Nucleus accumbens (tissue), 56 donors: ENCODE measurements around the gene GSKIP.
"Not testable (repeated sequence)": the region's sequence is repeated elsewhere in the genome, so short reads cannot be mapped to it uniquely, and the experiment has no call there.

Source experiments
- DNase-seq, 56 donors: peaks; one replicate each; lab custom pipeline; 2025; lab: John Stamatoyannopoulos, UW

GSKIP gene, protein sequence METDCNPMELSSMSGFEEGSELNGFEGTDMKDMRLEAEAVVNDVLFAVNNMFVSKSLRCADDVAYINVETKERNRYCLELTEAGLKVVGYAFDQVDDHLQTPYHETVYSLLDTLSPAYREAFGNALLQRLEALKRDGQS

DNA sequence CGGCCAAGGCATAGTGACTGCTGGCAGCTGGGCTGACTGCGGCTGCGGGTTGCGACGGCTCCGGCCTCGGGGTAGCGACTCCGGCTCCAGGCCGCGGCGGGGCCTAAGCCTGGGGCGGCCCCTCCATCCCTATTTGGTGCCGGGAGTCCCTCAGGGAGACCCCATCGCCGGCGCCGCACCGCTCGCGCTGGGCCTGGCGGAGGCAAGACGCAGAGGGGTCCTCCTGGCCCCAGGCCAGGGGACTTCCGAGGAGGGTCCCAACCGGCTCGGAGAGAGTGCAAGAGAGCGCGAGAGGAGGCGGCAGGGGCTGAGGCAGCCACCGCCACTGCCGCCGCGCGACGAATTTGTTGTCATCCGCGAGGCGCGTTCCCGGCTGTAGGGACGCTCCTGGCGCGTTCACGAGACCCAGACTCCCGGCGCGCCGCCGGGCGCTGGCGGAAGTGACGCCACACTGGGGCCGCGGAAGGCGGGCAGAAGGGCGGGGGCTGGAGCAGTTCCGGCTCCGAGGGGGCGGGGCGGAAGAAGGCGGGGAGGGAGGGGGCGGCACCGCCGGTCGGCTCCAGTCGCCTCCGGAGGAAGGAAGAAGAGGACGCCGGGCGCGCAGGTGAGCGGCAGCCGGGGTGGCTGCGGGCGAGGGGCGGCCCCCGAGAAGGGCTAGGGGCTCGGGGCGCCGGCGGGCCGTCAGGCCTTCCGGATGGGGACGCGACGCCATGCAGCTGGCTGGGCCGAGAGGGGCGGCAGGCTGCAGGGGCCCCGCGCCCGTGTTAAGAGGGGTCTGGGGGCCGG, at the start of gene GSKIP, which contains the start of gene ATG2B:
GSKIP (plus strand) TSS at position 562 of the 786 bp plus-strand sequence. CDS start 18,722 bp downstream, outside the sequence.
ATG2B (minus strand) TSS at position 377 of the 786 bp plus-strand sequence; CDS start at position 12, 365 bp downstream.
- DNase-seq, result peak; percentile 61 to 98 (median 92)

DNA sequence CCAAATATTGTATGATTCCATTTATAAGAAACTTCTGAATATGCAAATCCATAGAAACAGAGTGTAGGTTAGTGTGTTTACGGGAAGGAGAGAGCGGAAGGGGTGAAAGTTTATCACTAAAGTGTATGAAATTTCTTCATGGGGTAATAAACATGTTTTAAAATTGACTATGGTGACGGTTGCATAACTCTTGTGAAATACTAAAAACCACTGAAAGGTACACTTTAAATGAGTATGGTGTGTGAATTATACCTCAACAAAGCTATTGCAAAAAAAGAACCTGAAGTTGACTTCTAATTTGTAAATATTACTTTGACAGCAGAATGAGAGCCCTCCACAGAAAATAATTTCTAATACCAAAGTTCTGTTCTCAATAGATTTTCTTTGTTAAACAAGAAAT, 47.2 kb upstream of the GSKIP start:
- no peak for DNase-seq

DNA sequence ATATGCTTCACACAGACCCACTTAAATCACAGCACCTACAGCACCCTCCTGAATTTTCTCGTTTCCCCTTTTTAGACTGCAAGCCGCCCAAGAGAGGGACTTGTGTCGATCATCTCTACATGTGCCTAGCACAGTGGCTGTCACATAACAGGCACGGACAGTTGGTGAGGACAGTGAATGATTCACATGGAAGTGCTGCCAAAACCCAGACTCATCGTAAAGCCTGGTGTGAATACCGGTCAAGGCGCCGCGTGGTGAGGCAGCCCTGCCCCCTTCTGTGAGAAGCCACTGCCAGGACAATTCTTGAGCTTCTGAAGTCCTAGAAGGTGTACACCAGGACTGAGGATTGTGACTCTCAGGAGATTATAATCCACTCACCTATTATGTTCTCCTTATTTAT, 44.5 kb upstream of the GSKIP start:
- peak in 1 of 56 donors; percentile 28 for DNase-seq

DNA sequence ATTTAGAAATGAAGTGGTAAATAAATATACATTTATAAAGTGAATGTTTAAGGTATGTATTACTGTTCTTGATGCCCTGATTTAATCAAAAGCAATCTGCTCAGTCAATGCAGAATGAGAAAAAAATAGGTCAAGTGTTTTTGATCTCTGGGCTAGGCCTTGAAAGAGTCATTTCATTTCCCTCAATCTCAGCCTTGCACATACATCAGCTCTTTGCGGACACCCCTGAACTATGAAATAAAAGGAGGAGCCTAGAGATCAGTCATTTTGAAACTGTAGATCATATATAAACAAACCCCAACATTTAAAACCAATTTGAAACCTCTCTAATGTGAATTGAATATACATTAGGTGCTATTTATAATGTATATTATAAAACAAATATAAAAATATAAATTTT, 42.7 kb upstream of the GSKIP start:
- DNase-seq, result no peak

DNA sequence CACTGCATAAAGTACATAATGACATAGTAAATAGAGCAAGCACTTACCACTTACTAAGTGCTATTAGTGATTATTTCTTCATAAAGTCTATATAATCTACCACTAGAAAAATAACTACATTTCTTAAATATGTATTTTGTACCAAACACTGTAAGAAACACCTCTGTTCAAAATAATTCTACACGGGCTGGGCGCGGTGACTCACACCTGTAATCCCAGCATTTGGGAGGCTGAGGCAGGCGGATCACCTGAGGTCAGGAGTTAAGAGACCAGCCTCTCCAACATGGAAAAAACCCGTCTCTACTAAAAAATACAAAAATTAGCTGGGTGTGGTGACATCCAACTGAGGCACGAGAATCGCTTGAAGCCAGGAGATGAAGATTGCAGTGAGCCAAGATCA, 39.1 kb upstream of the GSKIP start:
- DNase-seq, result no peak

DNA sequence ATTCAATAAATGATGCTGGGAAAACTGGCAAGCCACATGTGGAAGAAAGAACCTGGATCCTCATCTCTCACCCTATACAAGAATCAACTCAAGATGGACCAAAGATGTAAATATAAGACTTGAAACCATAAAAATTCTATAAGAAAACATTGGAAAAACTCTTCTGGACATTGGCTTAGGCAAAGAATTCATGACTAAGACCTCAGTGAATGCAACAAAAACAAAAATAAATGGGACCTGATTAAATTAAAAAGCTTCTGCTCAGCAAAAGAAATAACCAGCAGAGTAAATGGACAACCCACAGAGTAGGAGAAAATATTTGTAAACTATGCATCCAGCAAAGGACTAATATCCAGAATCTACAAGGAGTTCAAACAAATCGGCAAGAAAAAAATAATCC, 24.8 kb upstream of the GSKIP start:
- no peak for DNase-seq

DNA sequence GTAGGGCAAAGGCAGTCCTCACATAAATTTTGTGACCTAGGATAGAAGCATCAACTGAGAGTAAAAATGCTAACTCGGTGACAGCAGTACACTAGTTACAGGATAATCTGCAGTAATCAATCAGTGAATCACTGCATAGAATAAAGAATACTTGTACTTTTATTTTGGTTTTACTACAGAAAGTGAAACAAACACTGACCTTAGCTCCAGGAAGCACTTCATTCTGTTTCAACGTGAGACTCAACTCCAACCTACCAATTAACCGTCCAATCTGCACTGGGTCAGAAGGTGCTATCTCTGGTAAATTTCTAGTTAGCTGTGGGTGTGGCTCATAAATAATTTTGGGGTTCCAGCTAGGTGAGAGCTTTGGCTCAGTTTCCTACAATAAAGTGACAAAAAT, 22.0 kb upstream of the GSKIP start:
- no peak for DNase-seq

DNA sequence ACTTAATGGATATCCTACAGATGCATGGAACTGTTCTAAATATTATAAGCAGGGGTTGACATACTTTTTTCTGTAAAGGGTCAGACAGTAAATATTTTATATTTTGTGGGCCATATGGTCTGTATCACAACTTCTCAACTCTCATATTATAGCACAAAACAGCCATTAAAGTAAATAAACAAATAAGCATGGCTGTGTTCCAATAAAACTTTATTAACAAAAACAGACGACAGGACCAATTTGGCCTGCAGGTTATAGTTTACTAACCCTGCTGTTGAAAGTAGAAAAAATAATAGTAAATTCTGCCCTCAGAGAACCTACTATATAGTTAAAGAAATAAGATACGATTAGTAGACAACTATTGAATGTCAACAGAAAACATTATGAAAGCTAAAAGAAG, 17.7 kb upstream of the GSKIP start:
- no peak for DNase-seq

DNA sequence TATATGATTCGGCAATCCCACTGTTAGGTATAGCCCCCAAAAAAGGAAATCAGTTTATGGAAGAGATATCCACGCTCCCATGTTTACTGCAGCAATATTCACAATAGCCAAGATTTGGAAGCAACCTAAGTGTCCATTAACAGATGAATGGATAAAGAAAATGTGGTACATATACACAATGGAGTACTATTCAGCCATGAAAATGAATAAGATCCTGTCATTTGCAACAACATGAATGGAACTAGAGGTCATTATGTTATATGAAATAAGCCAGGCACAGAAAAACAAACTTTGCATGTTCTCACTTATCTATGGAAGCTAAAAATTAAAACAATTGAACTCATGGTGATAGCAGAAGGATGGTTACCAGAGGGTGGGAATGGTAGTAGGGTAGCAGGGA, 15.4 kb upstream of the GSKIP start:
- not testable (repeated sequence) for DNase-seq

DNA sequence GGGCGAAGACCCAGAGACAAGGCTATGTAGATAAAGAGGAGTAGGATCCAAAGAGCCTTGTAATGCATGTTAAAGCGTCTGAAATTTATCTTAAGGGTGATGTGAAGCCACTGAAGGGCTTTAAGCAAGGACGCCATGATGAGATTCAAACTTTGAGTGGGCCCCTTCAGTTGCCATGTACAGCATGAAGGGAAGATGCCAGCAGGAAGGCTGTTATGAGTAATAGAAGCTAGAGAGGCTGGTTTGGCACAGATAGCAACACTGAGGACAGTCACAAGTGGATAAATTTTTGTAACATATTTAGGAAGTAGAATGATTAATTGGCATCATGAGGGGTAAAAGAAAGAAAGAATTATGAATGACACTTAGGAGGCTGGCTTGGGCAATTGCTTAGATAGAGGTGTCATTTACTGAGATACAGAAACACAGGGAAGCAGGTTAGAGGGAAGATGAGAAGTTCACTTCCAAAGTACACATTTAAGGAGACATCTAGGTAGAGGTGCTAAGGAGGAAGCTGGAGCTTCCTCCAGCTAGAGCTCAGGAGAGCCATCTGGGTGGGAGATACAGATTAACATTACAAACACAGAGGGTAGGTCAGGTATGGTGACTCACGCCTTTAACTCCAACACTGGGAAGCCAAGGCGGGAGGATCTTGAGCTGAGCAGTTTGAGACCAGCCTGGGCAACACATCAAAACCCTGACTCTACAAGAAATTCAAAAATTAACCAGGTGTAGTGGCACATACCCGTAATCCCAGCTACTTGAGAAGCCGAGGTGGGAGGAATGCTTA, 13.8 kb upstream of the GSKIP start:
- DNase-seq, result peak in 1 of 56 donors; percentile 5

DNA sequence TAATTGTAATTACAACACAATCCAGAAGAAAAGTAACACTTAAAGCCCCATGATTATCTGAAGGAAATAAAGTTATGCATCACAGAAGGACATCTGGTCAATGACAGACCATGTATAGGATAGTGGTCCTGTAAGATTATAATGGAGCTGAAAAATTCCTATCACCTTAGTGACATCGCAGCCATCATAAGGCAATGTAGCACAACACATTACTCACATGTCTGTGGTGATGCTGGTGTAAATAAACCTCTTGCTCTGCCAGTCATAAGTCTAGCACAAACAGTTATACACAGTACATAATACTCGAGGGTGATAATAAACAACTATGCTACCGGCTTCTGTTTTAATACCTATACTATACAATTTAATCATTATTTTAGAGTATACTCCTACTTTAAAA, 11.3 kb upstream of the GSKIP start:
- no peak for DNase-seq

DNA sequence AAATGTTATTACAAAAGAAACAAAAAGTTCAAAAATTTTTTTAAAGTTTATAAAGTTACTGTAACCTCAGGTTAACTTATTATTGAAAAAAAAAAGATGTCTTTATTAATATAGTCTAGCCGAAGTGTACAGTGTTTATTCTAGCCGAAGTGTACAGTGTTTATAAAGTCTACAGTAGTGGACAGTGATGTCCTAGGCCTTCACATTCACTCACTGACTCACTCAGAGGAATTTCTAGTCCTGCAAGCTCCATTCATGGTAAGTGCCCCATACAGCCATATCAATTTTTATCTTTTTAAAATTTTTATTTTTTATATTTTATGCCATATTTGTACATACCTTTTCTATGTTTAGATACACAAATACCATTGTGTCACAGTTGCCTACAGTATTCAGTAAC, 10.6 kb upstream of the GSKIP start:
- DNase-seq, result no peak

DNA sequence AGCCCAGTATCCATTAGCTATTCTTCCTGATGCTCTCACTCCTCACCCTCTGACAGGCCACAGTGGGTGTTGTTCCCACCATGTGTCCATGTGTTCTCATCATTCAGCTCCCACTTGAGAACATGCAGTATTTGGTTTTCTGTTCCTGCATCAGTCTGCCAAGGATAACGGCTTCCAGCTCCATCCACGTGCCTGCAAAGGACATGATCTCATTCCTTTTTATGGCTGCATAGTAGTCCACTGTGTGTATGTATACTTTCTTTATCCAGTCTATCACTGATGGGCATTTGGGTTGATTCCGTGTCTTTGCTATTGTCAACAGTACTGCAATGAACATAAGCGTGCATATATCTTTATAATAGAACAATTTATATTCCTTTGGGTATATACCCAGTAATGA, 9.1 kb upstream of the GSKIP start:
- no peak for DNase-seq

DNA sequence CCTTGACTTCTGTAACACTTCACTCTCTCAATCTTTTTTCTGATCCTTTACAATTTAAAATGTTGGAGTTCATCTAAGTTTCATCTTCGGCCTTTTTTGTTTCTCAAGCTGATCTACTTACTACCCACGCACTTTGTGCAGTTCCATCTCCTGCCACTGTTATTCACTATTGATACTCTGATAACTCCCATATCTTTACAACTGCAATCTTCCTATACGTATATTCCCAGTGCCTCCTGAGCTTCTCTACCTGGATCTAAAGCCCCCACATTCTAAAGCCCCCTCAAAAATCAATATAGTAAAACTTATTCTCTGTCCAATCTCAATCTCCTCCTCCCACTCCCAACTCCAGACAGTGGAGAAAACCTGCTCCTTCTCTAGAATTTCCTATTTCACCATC, 6.1 kb upstream of the GSKIP start:
- no peak for DNase-seq

DNA sequence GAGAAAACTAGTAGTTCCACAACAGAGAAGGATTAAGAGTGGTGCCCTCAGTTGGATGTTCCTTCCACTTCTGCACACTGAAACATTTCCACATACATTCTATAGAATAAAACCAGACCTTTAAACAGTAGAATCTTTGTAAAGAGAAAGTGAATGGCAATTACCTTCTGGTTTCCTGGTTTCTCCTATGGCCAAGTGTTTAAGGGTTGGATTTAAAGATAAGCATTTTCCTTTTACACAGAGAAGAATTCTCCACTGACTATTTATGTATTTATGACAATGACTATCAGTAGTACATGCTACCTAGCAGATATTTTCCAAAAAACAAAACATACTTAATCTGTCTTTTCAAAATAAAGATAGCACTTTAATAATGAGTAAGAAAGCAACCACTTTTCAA, 3.4 kb upstream of the GSKIP start:
- DNase-seq, result no peak

DNA sequence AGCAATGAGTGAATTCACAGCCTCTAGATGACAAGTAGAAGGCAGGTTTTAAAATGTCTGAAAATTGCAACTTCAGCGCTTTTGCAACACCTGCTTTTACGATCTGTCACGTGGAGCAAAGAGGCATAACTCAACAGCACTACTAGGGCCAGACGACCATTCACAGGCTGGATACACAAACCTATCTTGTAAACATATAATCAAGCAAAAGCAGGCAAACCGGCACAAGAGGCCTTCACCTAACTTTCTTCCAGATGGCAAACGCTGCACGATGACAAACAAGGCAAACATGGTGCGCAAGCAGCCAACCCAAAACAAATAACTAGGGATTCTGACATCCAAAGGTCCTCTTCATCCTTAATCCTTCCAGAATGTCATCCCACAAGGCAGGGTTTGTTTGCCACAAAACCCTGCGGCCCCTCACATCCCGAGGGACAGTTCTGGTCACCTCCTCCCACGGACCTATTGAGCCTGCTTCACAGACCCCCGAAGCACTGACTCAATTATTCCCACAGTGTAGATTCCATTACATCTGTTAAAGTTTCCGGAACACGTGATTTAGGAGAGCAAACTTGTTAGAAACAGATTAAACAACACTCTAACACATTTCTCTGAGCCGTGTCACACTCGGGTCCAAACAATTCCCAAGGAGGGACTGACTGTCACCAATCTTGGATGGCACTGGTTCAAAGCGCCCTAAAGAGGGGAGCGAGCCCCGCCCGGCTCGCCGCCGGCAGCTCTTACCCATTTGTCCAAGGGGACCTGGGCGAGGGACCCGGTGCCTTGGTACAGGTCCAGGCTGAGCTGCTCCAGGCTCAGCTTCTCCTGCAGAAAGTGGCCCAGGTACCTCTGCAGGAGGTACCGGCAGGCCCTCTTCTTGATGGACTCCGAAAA, 1.0 kb upstream of the GSKIP start:
- DNase-seq, result peak in 37 of 56 donors; percentile 7 to 70 (median 38)

DNA sequence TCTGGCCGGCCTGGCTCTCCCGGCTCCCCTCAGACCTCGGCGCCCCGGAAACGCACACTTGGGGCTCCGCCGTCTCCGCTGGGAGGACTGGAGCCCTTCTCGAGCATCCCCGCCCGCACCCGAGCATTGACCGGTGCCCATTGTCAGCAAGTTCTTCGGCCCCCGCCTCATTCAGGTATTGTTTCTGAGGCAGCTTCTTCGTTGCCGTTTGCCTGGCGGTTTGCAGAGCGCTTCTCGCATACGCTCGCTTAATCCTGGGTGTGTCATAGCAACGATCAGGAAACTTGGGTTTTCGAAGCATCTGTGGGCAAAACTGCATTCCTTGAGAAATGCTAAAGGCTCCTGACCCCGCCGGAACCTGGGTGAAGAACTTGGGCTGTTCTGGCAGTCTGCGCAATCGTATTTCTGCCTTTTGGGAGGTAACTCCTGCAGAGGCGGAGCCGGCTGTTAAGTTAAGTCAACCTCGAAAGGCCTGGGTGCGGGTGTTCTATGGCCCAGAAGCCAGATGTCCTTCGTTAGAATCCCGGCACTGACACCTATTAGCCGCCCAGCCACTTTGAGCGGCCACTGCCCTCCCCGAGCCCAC, 518 bp downstream of the GSKIP start:
- DNase-seq, result peak in 38 of 56 donors; percentile 4 to 65 (median 37)

DNA sequence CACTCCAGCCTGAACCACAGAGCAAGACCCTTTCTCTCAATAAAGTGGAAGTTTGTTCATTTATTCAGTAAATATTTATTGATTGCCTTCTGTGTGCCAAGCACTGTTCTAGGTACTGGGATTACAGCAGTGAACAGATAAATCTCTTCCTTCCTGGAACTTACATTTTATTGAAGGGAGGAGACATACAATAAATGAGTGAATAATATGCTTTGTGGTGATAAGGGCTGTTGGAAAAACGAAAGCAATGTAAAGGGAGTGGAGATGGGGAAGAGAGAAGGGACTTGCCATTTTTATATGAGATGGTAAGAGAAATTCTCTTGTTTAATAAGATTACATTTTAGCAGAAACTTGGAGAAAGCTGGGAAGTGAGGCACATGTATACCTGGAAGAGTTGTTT, 1.6 kb downstream of the GSKIP start:
- DNase-seq, result no peak

DNA sequence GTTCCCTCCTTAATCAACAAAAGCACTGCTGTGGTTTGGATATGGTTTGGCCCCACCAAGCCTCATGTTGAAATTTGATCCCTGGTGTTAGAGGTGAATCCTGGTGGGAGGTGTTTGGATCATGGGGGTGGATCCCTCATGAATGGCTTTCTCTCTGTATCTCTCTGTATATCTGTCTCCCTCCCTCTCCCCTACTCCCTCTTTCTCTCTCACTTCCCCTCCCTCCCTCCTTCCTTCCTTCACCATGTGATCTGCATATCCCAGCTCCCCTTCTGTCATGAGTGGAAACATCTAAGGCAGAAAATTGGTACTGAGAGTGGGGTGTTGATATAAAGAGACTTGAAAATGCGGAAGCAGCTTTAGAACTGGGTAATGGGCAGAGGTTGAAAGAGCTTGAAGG, 5.2 kb downstream of the GSKIP start:
- DNase-seq, result no peak

DNA sequence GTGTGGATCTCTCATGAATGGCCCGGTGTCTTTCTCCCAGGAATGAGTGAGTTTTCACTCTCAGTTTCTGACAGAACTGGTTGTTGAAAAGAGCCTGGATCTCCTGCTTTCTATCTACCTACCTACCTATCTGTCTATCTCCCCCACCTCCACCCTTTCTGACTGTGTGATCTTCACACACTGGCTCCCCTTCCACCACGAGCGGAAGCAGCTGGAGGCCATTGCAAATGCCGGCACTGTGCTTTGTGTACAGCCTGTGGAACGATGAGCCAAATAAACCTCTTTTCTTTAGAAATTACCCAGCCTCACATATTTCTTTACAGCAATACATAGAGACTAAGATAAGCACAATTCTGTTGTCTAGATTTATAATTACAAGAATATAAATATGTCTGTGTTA, 7.2 kb downstream of the GSKIP start:
- DNase-seq, result no peak
